Gastroesophageal sphincter (tissue), 3 donors: ENCODE results near the gene CLDN1.

Experiments
- CTCF ChIP-seq, 4 experiments: fragments of 200-600 bp in 2 of 4; fragments of 450-650 bp in 2 of 4; sonication (generic) in 1 of 4; IDR thresholded peaks; one replicate each; pipeline ENCODE4 v1.5.1; 2017 to 2019; ENCODE audit warnings: antibody characterized with exemption in 4 of 4, mild to moderate bottlenecking in 2 of 4, moderate library complexity in 2 of 4
- POLR2A ChIP-seq, 2 donors: fragments of 450-650 bp; IDR thresholded peaks; one replicate each; pipeline ENCODE4 v1.6.1; 2017; ENCODE audit warnings: antibody characterized with exemption in 2 of 2, mild to moderate bottlenecking in 2 of 2, moderate library complexity in 1 of 2
- POLR2AphosphoS5 ChIP-seq: sonication (generic); formaldehyde crosslinking; IDR thresholded peaks from one replicate; pipeline ENCODE4 v1.6.1; 2017; ENCODE audit warnings: antibody characterized with exemption

- TF ChIP-seq CTCF (IDR thresholded peaks at IDR 0.05) (no peak), POLR2A (IDR thresholded peaks at IDR 0.05) (no peak), POLR2AphosphoS5 (no peak)
Observed at GRCh38 chr3:190279690-190280089, 42.6 kb downstream of the CLDN1 start.
